GM12873 (cell line): ENCODE results near the gene PREB.

Experiments
- CTCF ChIP-seq: IDR thresholded peaks from 2 replicates; pipeline ENCODE4 v1.5.1; 2012; ENCODE audit warnings: low read depth, mild to moderate bottlenecking, moderate library complexity, low read length, control low read depth; ENCODE audit not compliant: insufficient read depth; ENCODE audit errors: missing control alignments

The PREB gene, protein sequence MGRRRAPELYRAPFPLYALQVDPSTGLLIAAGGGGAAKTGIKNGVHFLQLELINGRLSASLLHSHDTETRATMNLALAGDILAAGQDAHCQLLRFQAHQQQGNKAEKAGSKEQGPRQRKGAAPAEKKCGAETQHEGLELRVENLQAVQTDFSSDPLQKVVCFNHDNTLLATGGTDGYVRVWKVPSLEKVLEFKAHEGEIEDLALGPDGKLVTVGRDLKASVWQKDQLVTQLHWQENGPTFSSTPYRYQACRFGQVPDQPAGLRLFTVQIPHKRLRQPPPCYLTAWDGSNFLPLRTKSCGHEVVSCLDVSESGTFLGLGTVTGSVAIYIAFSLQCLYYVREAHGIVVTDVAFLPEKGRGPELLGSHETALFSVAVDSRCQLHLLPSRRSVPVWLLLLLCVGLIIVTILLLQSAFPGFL

DNA sequence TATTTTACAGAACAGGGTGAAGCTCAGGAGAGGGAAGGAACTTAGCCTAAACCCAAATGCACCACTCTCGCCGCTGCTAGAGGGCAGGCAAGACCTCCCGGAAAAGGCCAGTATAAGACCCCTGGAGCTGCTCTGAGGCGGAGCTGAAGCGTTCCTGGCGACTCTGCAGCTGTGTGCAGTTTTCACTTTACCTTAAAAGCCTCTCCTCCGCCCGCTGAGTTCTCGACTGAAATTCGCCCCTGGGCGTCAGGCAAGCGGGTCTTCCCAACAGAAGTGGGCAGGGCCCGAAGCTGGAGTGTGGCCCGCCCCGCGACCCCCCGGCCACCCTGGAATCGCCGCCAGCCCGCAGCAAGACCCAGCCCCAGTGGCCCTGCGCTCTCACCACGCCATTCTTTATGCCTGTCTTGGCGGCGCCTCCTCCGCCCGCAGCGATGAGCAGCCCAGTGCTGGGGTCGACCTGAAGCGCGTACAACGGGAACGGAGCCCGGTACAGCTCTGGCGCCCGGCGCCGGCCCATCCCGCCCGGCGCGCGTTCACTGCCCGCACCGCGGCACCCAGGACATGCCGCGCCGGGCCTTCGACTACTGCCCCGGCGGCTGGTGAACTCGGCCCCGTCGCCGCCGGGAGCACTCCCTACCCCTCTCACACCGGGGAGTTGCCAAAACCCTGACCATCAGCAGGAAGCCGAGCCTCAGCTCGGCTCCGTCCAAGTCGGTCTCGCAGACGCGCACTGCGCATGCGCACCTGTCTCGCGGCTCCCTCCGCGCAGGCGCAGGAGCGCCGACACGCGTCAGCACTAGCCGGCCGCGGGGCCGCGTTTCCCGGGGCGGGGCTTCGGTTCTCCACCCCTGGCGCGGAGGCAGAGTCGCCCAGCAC lies at the start of gene PREB:
Gene PREB, minus strand, starts transcription at position 732 of the 876 bp plus-strand sequence. Its CDS starts 215 bp downstream, at position 517.
- TF ChIP-seq CTCF = peak; percentile 53

DNA sequence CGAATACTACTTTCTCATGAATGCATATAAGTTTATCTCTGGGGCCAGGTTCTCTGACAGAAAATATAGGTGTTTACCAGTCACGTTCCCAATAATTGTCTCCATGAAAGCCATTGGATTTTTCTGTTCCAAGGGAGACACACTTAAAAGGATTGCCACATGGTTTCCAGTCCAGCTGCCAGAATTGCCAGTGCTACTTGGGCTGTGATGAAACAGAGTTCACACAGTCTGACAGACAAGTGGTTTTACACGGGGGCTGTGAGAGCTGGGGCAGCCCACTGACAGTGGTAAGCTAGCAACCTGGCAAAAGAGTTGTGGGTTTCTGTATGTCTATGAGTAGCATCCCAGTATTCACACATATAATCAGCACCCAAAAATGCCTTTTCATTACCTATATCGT lies 49.7 kb upstream of the PREB start:
- no peak for TF ChIP-seq CTCF

GRCh38 chr2:27182346-27182745 lies 47.9 kb upstream of the PREB start:
- TF ChIP-seq CTCF = no peak

DNA sequence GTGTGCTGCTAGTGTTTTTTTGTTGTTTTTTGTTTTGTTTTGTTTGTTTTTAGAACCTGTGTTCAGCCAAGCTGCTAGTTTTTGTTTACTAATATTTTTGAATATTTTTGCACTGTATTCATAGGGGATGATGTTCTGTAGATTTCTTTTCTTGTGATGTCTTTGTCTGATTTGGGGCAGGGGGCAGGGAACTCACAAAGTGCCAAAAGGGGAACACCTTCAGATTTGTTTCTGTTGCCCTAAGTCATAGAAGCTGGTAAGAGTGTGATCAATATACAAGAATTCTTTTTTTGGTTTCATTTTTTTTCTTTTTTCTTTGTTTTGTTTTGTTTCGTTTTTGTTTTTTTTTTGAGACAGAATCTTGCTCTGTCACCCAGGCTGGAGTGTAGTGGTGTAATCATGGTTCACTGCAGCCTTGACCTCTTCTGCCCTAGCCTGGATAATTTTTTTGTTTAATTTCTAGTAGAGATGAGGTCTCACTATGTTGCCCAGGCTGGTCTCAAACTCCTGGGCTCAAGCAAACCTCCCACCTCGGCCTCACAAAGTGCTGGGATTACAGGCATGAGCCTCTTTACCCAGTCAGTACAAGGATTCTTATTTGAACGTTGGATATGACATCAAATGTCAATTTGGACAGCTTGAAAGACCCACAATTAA lies 45.0 kb upstream of the PREB start:
- TF ChIP-seq CTCF = no peak

DNA sequence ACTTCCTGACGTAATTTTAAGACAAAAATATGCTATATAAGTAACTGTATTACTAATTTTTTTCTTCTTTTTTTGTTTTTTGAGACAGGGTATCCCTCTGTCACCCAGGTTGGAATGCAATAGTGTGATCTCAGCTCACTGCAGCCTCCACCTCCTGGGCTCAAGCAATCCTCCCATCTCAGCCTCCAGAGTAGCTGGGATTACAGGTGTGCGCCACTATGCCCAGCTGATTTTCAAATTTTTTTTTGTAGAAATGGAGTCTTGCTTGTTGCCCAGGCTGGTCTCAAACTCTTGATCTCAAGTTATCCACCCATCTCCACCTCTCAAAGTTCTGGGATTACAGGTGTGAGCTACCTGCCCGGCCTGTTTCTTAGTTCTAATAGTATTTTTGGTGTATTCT lies 44.0 kb upstream of the PREB start:
- TF ChIP-seq CTCF = no peak

GRCh38 chr2:27177441-27178351 lies 43.3 kb upstream of the PREB start:
- TF ChIP-seq CTCF = no peak
